HG02610 (cell line): ENCODE data around the gene GPX5.
"Not testable (repeated sequence)": the region's sequence is repeated elsewhere in the genome, so short reads cannot be mapped to it uniquely, and the experiment has no call there.

ENCODE experiments used
- ATAC-seq: cut with Tn5 transposase; IDR thresholded peaks from one replicate; pipeline ENCODE4 v1.9.1; 2021; ENCODE audit warnings: mild to moderate bottlenecking, moderate library complexity; ENCODE audit not compliant: unreplicated experiment

The GPX5 gene

GRCh38 chr6:28511628-28512300, 13.9 kb upstream of the GPX5 start:
- ATAC-seq = no peak

GRCh38 chr6:28512387-28512786, 13.3 kb upstream of the GPX5 start:
- ATAC-seq = not testable (repeated sequence)

- ATAC-seq = no peak
These were observed 10.0 kb upstream of the GPX5 start, which contains the start of gene GPX6 for GRCh38 chr6:28515676-28516075. Gene GPX6 (minus strand): TSS chr6:28515793. CDS start chr6:28515743, 50 bp downstream.

GRCh38 chr6:28517964-28518363, 7.7 kb upstream of the GPX5 start:
- ATAC-seq = no peak

GRCh38 chr6:28522594-28523240, 3.0 kb upstream of the GPX5 start:
- ATAC-seq = no peak

GRCh38 chr6:28523241-28523622, 2.4 kb upstream of the GPX5 start:
- no peak for ATAC-seq

GRCh38 chr6:28530777-28531176, 5.1 kb downstream of the GPX5 start:
- ATAC-seq = no peak

GRCh38 chr6:28531479-28532128, 5.9 kb downstream of the GPX5 start:
- no peak for ATAC-seq

GRCh38 chr6:28534306-28534705, 8.6 kb downstream of the GPX5 start:
- ATAC-seq = no peak

- no peak for ATAC-seq
These were observed 9.2 kb downstream of the GPX5 start for GRCh38 chr6:28534875-28535274.

- no peak for ATAC-seq
These were observed 11.4 kb downstream of the GPX5 start for GRCh38 chr6:28537065-28537464.

- ATAC-seq = no peak
These were observed 11.9 kb downstream of the GPX5 start for GRCh38 chr6:28537509-28538140.

GRCh38 chr6:28541996-28542395, 16.3 kb downstream of the GPX5 start:
- no peak for ATAC-seq

GRCh38 chr6:28542440-28543296, 17.0 kb downstream of the GPX5 start:
- peak; percentile 57 for ATAC-seq

- no peak for ATAC-seq
These were observed 18.2 kb downstream of the GPX5 start for GRCh38 chr6:28543651-28544610.

GRCh38 chr6:28545955-28546354, 20.3 kb downstream of the GPX5 start:
- no peak for ATAC-seq

- ATAC-seq = not testable (repeated sequence)
These were observed 21.3 kb downstream of the GPX5 start for GRCh38 chr6:28547003-28547402.

GRCh38 chr6:28551891-28552666, 26.4 kb downstream of the GPX5 start:
- no peak for ATAC-seq
